ENCODE results near the gene ACSL5. TPM values are rescaled to one million over a fixed set of nuclear protein-coding genes. Genes with fewer than 3 reads are reported as not detected.
"Not testable (repeated sequence)": the region's sequence is repeated elsewhere in the genome, so short reads cannot be mapped to it uniquely, and the experiment has no call there.

Gene ACSL5
- total RNA-seq, 1 donor from 2014 or later = 0.68 TPM

- Histone ChIP-seq H3K4me3 (ENCODE audit: insufficient read depth, low read depth, low read length) (no peak overlapping the region), H3K79me2 (ENCODE audit: insufficient read depth, low read length) (no peaks in the 10 kb centered on the region), H3K27ac (ENCODE audit: low read depth, low read length) (no peak overlapping the region), H3K4me1 (ENCODE audit: insufficient read depth, low read length) (no peaks in the 10 kb centered on the region), H3K9me3 (ENCODE audit: insufficient read depth, low read depth, low read length) (no peaks in the 10 kb centered on the region), H3K36me3 (ENCODE audit: insufficient read depth, low read length) (no peaks in the 10 kb centered on the region), H2AFZ (ENCODE audit: low read depth, low read length) (no peak overlapping the region), H3K4me2 (ENCODE audit: low read length) (no peak overlapping the region), H3K9ac (ENCODE audit: low read length) (no peak overlapping the region), H4K20me1 (ENCODE audit: insufficient read depth, low read length) (no peaks in the 10 kb centered on the region), H3K27me3 (ENCODE audit: insufficient read depth, low read length) (no peaks in the 10 kb centered on the region)
- H3K27me3 Mint-ChIP-seq (ENCODE audit: low read depth, unreplicated experiment) = peaks cover 5% of the 10 kb centered on the region
- peaks cover 7% of the 10 kb centered on the region for H3K4me1 Mint-ChIP-seq (ENCODE audit: low read depth, unreplicated experiment)
- H3K9me3 Mint-ChIP-seq (ENCODE audit: unreplicated experiment) = peaks cover 4% of the 10 kb centered on the region
- no peaks in the 10 kb centered on the region for H3K36me3 Mint-ChIP-seq (ENCODE audit: low read depth, unreplicated experiment)
- DNase-seq (ENCODE audit: low read depth) (no peak), FAIRE-seq (no peak)
- no peak overlapping the region for H3K4me3 Mint-ChIP-seq (ENCODE audit: unreplicated experiment)
- no peak overlapping the region for H3K27ac Mint-ChIP-seq (ENCODE audit: unreplicated experiment)
- no peak for TF ChIP-seq EZH2 (IDR thresholded peaks at IDR 0.05; ENCODE audit: insufficient read depth, low read length)
- TF ChIP-seq, protein P1, sequence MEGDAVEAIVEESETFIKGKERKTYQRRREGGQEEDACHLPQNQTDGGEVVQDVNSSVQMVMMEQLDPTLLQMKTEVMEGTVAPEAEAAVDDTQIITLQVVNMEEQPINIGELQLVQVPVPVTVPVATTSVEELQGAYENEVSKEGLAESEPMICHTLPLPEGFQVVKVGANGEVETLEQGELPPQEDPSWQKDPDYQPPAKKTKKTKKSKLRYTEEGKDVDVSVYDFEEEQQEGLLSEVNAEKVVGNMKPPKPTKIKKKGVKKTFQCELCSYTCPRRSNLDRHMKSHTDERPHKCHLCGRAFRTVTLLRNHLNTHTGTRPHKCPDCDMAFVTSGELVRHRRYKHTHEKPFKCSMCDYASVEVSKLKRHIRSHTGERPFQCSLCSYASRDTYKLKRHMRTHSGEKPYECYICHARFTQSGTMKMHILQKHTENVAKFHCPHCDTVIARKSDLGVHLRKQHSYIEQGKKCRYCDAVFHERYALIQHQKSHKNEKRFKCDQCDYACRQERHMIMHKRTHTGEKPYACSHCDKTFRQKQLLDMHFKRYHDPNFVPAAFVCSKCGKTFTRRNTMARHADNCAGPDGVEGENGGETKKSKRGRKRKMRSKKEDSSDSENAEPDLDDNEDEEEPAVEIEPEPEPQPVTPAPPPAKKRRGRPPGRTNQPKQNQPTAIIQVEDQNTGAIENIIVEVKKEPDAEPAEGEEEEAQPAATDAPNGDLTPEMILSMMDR (IDR thresholded peaks at IDR 0.05; ENCODE audit: insufficient read depth, low read depth, low read length) = no peak
Measured at GRCh38 chr10:112369495-112370423, 4.2 kb upstream of the ACSL5 start.

GRCh38 chr10:112370424-112370819 is 3.5 kb upstream of the ACSL5 start:
- H3K4me3 Mint-ChIP-seq (ENCODE audit: unreplicated experiment) = no peak overlapping the region
- Histone ChIP-seq H3K4me1 (ENCODE audit: insufficient read depth, low read length) (peaks cover 4% of the 10 kb centered on the region), H3K36me3 (ENCODE audit: insufficient read depth, low read length) (no peaks in the 10 kb centered on the region), H2AFZ (ENCODE audit: low read depth, low read length) (no peak overlapping the region), H3K4me3 (ENCODE audit: insufficient read depth, low read depth, low read length) (no peak overlapping the region), H3K27me3 (ENCODE audit: insufficient read depth, low read length) (no peaks in the 10 kb centered on the region), H3K79me2 (ENCODE audit: insufficient read depth, low read length) (no peaks in the 10 kb centered on the region), H4K20me1 (ENCODE audit: insufficient read depth, low read length) (no peaks in the 10 kb centered on the region), H3K27ac (ENCODE audit: low read depth, low read length) (no peak overlapping the region), H3K9ac (ENCODE audit: low read length) (no peak overlapping the region), H3K9me3 (ENCODE audit: insufficient read depth, low read depth, low read length) (no peaks in the 10 kb centered on the region), H3K4me2 (ENCODE audit: low read length) (no peak overlapping the region)
- no peaks in the 10 kb centered on the region for H3K36me3 Mint-ChIP-seq (ENCODE audit: low read depth, unreplicated experiment)
- peaks cover 14% of the 10 kb centered on the region for H3K4me1 Mint-ChIP-seq (ENCODE audit: low read depth, unreplicated experiment)
- no peak for DNase-seq (ENCODE audit: low read depth)
- no peak for TF ChIP-seq EZH2 (IDR thresholded peaks at IDR 0.05; ENCODE audit: insufficient read depth, low read length)
- TF ChIP-seq, protein P1 (IDR thresholded peaks at IDR 0.05; ENCODE audit: insufficient read depth, low read depth, low read length) = no peak
- no peak for FAIRE-seq
- H3K27me3 Mint-ChIP-seq (ENCODE audit: low read depth, unreplicated experiment) = peaks cover 5% of the 10 kb centered on the region
- H3K27ac Mint-ChIP-seq (ENCODE audit: unreplicated experiment) = no peak overlapping the region
- peaks cover 4% of the 10 kb centered on the region for H3K9me3 Mint-ChIP-seq (ENCODE audit: unreplicated experiment)

GRCh38 chr10:112371326-112371725 is 2.6 kb upstream of the ACSL5 start:
- not testable (repeated sequence) for H3K36me3 Mint-ChIP-seq (ENCODE audit: low read depth, unreplicated experiment); H3K4me2 ChIP-seq (ENCODE audit: low read length); H3K27ac ChIP-seq (ENCODE audit: low read depth, low read length); DNase-seq (ENCODE audit: low read depth); H3K27ac Mint-ChIP-seq (ENCODE audit: unreplicated experiment); H3K36me3 ChIP-seq (ENCODE audit: insufficient read depth, low read length); H2AFZ ChIP-seq (ENCODE audit: low read depth, low read length); H3K9me3 Mint-ChIP-seq (ENCODE audit: unreplicated experiment); H3K4me3 Mint-ChIP-seq (ENCODE audit: unreplicated experiment); H4K20me1 ChIP-seq (ENCODE audit: insufficient read depth, low read length); H3K4me3 ChIP-seq (ENCODE audit: insufficient read depth, low read depth, low read length); H3K9me3 ChIP-seq (ENCODE audit: insufficient read depth, low read depth, low read length); H3K9ac ChIP-seq (ENCODE audit: low read length); FAIRE-seq; H3K27me3 Mint-ChIP-seq (ENCODE audit: low read depth, unreplicated experiment); H3K27me3 ChIP-seq (ENCODE audit: insufficient read depth, low read length); H3K79me2 ChIP-seq (ENCODE audit: insufficient read depth, low read length)
- H3K4me1 ChIP-seq (ENCODE audit: insufficient read depth, low read length) = peaks cover 10% of the 10 kb centered on the region
- peaks cover 21% of the 10 kb centered on the region for H3K4me1 Mint-ChIP-seq (ENCODE audit: low read depth, unreplicated experiment)

- DNase-seq (ENCODE audit: low read depth); H3K36me3 Mint-ChIP-seq (ENCODE audit: low read depth, unreplicated experiment); FAIRE-seq; H3K4me3 Mint-ChIP-seq (ENCODE audit: unreplicated experiment); H3K9me3 ChIP-seq (ENCODE audit: insufficient read depth, low read depth, low read length); H3K4me3 ChIP-seq (ENCODE audit: insufficient read depth, low read depth, low read length); H3K27ac Mint-ChIP-seq (ENCODE audit: unreplicated experiment); H3K9ac ChIP-seq (ENCODE audit: low read length); H3K36me3 ChIP-seq (ENCODE audit: insufficient read depth, low read length); H3K27me3 Mint-ChIP-seq (ENCODE audit: low read depth, unreplicated experiment); H4K20me1 ChIP-seq (ENCODE audit: insufficient read depth, low read length); H3K27me3 ChIP-seq (ENCODE audit: insufficient read depth, low read length); H3K27ac ChIP-seq (ENCODE audit: low read depth, low read length); H3K4me2 ChIP-seq (ENCODE audit: low read length); H3K9me3 Mint-ChIP-seq (ENCODE audit: unreplicated experiment); H2AFZ ChIP-seq (ENCODE audit: low read depth, low read length); H3K79me2 ChIP-seq (ENCODE audit: insufficient read depth, low read length): not testable (repeated sequence)
- peaks cover 10% of the 10 kb centered on the region for H3K4me1 ChIP-seq (ENCODE audit: insufficient read depth, low read length)
- peaks cover 21% of the 10 kb centered on the region for H3K4me1 Mint-ChIP-seq (ENCODE audit: low read depth, unreplicated experiment)
Measured at GRCh38 chr10:112372182-112372810, 1.6 kb upstream of the ACSL5 start.

Data from astrocyte (in vitro differentiated cells and primary cell).